Umbilical cord (tissue), 1 donor: ENCODE data around the gene CD1D. TPM values are rescaled to one million over a fixed set of nuclear protein-coding genes. Genes with fewer than 3 reads are reported as not detected.

Experiments
- total RNA-seq: library from RNA; depleted of rRNA; stranded (reverse); fragments of >200 nt; gene quantifications from one replicate; pipeline ENCODE4 v1.2.3, GENCODE V29; 2014; ENCODE audit warnings: low replicate concordance; ENCODE audit not compliant: insufficient read depth

The CD1D gene
- total RNA-seq, 1 donor from 2014 or later, result 4.6 TPM

Other genes with a start within 250 kb of the CD1D start
- gene KIRREL1, start 187.2 kb upstream of the CD1D start, total RNA-seq, result 89.1 TPM
- gene CD1A, start 73.5 kb downstream of the CD1D start, total RNA-seq, result 0.48 TPM
- gene CD1C, start 109.0 kb downstream of the CD1D start, total RNA-seq, result not detected
- 1.2 TPM for gene CD1B, start 150.6 kb downstream of the CD1D start, total RNA-seq
- gene CD1E, start 173.0 kb downstream of the CD1D start, total RNA-seq, result 0.72 TPM
- gene OR10T2, start 218.6 kb downstream of the CD1D start, total RNA-seq, result 5.1 TPM
- gene OR10K2, start 245.3 kb downstream of the CD1D start, total RNA-seq, result 8.2 TPM